Activated T-helper 1 cell treated with anti-CD3 and anti-CD28 coated beads, Interleukin-2, amount 50 U/mL, for 16 hours (primary cell): Measurements from ENCODE around the gene SOS2.

Source experiments
- DNase-seq, 2 donors: peaks; one replicate each; pipeline ENCODE4 v3.0.0-alpha.2; 2020; ENCODE audit warnings: low read depth in 1 of 2, low spot score in 1 of 2

The SOS2 gene

GRCh38 chr14:50231475-50232275 is at the start of gene SOS2:
TSS of gene SOS2 (minus strand) at chr14:50231578. CDS start at chr14:50231283, 295 bp downstream.
- DNase-seq, result peak; percentile 60 to 74

GRCh38 chr14:50272498-50272897 is 41.1 kb upstream of the SOS2 start:
- no peak for DNase-seq

GRCh38 chr14:50270932-50271331 is 39.6 kb upstream of the SOS2 start:
- DNase-seq, result no peak

- DNase-seq, result no peak
These were observed 33.7 kb upstream of the SOS2 start for GRCh38 chr14:50265029-50265428.

- no peak for DNase-seq
These were observed 31.9 kb upstream of the SOS2 start for GRCh38 chr14:50263321-50263720.

GRCh38 chr14:50262865-50263264 is 31.5 kb upstream of the SOS2 start:
- DNase-seq, result no peak

- no peak for DNase-seq
These were observed 29.1 kb upstream of the SOS2 start for GRCh38 chr14:50260511-50260910.

GRCh38 chr14:50260072-50260471 is 28.7 kb upstream of the SOS2 start:
- DNase-seq, result no peak

- no peak for DNase-seq
These were observed 26.4 kb upstream of the SOS2 start for GRCh38 chr14:50257732-50258131.

GRCh38 chr14:50254248-50254647 is 22.9 kb upstream of the SOS2 start:
- no peak for DNase-seq

GRCh38 chr14:50249136-50249775 is 17.9 kb upstream of the SOS2 start:
- DNase-seq, result no peak

- DNase-seq, result no peak
These were observed 15.9 kb upstream of the SOS2 start for GRCh38 chr14:50247245-50247644.

- DNase-seq, result no peak
These were observed 11.4 kb upstream of the SOS2 start for GRCh38 chr14:50242566-50243310.

GRCh38 chr14:50242096-50242495 is 10.7 kb upstream of the SOS2 start:
- no peak for DNase-seq

- DNase-seq, result no peak
These were observed 6.0 kb upstream of the SOS2 start for GRCh38 chr14:50237427-50237826.

- DNase-seq, result no peak
These were observed 2.5 kb upstream of the SOS2 start for GRCh38 chr14:50233951-50234250.

GRCh38 chr14:50233166-50233950 is 2.0 kb upstream of the SOS2 start:
- DNase-seq, result peak in 1 of 2 donors; percentile 6

GRCh38 chr14:50232276-50232642 is 881 bp upstream of the SOS2 start:
- no peak for DNase-seq

GRCh38 chr14:50230701-50231474 is 490 bp downstream of the SOS2 start:
- peak in 1 of 2 donors; percentile 17 for DNase-seq

- no peak for DNase-seq
These were observed 1.0 kb downstream of the SOS2 start for GRCh38 chr14:50230401-50230700.

GRCh38 chr14:50229681-50230080 is 1.7 kb downstream of the SOS2 start:
- no peak for DNase-seq
